ENCODE measurements around the gene TRIM44.
"Not testable (repeated sequence)": the region's sequence is repeated elsewhere in the genome, so short reads cannot be mapped to it uniquely, and the experiment has no call there.

Gene TRIM44

DNA sequence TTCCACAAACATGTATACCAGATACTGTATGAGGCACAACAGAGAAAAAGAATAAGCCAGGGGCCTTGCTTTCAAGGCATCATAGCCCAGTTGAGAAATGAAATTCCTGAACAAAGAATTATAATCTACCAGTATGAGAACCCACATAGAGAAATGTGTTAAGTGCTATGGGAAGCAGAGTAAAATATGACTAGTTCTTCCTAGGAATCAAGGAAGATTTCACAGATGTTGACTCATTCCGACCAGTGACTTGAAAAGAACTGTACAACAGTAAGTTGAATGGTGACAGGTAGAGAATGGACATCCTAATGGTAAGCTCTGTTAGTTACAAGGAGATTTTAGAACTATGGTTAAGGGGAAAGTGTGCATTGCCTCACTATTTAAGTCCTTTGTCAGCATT lies 102.6 kb downstream of the TRIM44 start:
- Histone ChIP-seq H3K4me3 (ENCODE audit: low read depth, low read length) (no peak overlapping the region), H4K8ac (ENCODE audit: low read depth, low read length) (no peak overlapping the region), H3K14ac (ENCODE audit: low read length) (no peak overlapping the region), H2AK5ac (ENCODE audit: low read length) (no peak overlapping the region), H3K4ac (ENCODE audit: low read depth, low read length) (no peak overlapping the region), H3K27ac (ENCODE audit: low read depth, low read length) (no peak overlapping the region), H2BK12ac (ENCODE audit: low read length) (no peak overlapping the region), H2AFZ (ENCODE audit: insufficient read depth, low read length, poor library complexity) (no peak overlapping the region), H3K79me2 (ENCODE audit: control insufficient read depth, insufficient read depth, low read length, poor library complexity) (no peaks in the 10 kb centered on the region), H3K18ac (ENCODE audit: low read length) (no peak overlapping the region), H4K12ac (ENCODE audit: low read depth, low read length) (no peak overlapping the region), H3K4me2 (ENCODE audit: low read length) (no peak overlapping the region), H3K36me3 (ENCODE audit: control insufficient read depth in 1 of 2, insufficient read depth in 2 of 2, low read length in 2 of 2) (no peaks in the 10 kb centered on the region), H3K9ac (ENCODE audit: low read length) (no peak overlapping the region), H3K23ac (ENCODE audit: low read length) (no peak overlapping the region), H3K9me3 (ENCODE audit: insufficient read depth, low read depth, low read length) (no peaks in the 10 kb centered on the region), H3K79me1 (ENCODE audit: low read length) (peaks cover 2% of the 10 kb centered on the region), H2BK120ac (ENCODE audit: insufficient read depth, low read length, poor library complexity) (no peak overlapping the region), H4K91ac (ENCODE audit: low read depth, low read length) (no peak overlapping the region), H2BK5ac (ENCODE audit: low read depth, low read length, poor library complexity) (no peak overlapping the region), H3K27me3 (ENCODE audit: insufficient read depth, low read length) (no peaks in the 10 kb centered on the region), H3K4me1 (ENCODE audit: control insufficient read depth in 1 of 2, insufficient read depth in 2 of 2, low read length in 2 of 2) (peaks cover 2 to 4% of the 10 kb centered on the region in 2 experiments)
- no CpG with 5 or more reads among the region's 1 CpG for WGBS (ENCODE audit: extremely low coverage, insufficient coverage, insufficient read length)
- DNase-seq = peak; percentile 5 to 73

DNA sequence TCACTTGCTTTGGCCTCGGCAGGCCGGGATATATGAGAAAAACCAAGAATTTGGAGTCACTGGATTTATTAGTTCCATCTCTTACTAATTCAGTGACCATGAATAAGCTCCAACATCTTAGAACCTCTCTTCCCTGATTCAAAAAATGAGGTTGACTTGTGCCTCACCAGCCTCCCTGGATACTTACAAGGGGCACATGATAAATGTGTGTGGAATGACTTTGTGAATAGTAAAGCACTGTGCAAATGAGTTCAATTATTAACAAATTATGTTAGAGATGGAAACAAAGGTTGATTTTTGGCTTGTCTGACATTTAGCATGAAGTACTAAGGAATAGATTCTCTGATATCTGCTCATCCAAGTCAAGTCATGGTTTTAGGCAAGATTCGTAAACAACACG lies 104.1 kb downstream of the TRIM44 start:
- no peak overlapping the region for H3K4me2 ChIP-seq (ENCODE audit: low read length)
- H4K12ac ChIP-seq (ENCODE audit: low read depth, low read length) = no peak overlapping the region
- H2AFZ ChIP-seq (ENCODE audit: insufficient read depth, low read length, poor library complexity) = no peak overlapping the region
- no CpG with 5 or more reads among the region's 4 CpGs for WGBS (ENCODE audit: extremely low coverage, insufficient coverage, insufficient read length)
- H3K27me3 ChIP-seq (ENCODE audit: insufficient read depth, low read length) = no peaks in the 10 kb centered on the region
- no peaks in the 10 kb centered on the region for H3K79me2 ChIP-seq (ENCODE audit: control insufficient read depth, insufficient read depth, low read length, poor library complexity)
- H4K8ac ChIP-seq (ENCODE audit: low read depth, low read length) = no peak overlapping the region
- no peak overlapping the region for H3K9ac ChIP-seq (ENCODE audit: low read length)
- no peaks in the 10 kb centered on the region for H3K9me3 ChIP-seq (ENCODE audit: insufficient read depth, low read depth, low read length)
- H3K79me1 ChIP-seq (ENCODE audit: low read length) = peaks cover 2% of the 10 kb centered on the region
- H3K23ac ChIP-seq (ENCODE audit: low read length) = no peak overlapping the region
- no peak overlapping the region for H2BK5ac ChIP-seq (ENCODE audit: low read depth, low read length, poor library complexity)
- H2BK120ac ChIP-seq (ENCODE audit: insufficient read depth, low read length, poor library complexity) = no peak overlapping the region
- no peak overlapping the region for H2BK12ac ChIP-seq (ENCODE audit: low read length)
- H3K4ac ChIP-seq (ENCODE audit: low read depth, low read length) = no peak overlapping the region
- no peak overlapping the region for H4K91ac ChIP-seq (ENCODE audit: low read depth, low read length)
- H3K18ac ChIP-seq (ENCODE audit: low read length) = no peak overlapping the region
- no peak for DNase-seq
- no peak overlapping the region for H3K4me3 ChIP-seq (ENCODE audit: low read depth, low read length)
- no peak overlapping the region for H2AK5ac ChIP-seq (ENCODE audit: low read length)
- H3K14ac ChIP-seq (ENCODE audit: low read length) = no peak overlapping the region
- H3K27ac ChIP-seq (ENCODE audit: low read depth, low read length) = no peak overlapping the region
- H3K4me1 ChIP-seq (ENCODE audit: control insufficient read depth in 1 of 2, insufficient read depth in 2 of 2, low read length in 2 of 2) = peaks cover 2 to 4% of the 10 kb centered on the region in 2 experiments
- H3K36me3 ChIP-seq (ENCODE audit: control insufficient read depth in 1 of 2, insufficient read depth in 2 of 2, low read length in 2 of 2) = no peaks in the 10 kb centered on the region

DNA sequence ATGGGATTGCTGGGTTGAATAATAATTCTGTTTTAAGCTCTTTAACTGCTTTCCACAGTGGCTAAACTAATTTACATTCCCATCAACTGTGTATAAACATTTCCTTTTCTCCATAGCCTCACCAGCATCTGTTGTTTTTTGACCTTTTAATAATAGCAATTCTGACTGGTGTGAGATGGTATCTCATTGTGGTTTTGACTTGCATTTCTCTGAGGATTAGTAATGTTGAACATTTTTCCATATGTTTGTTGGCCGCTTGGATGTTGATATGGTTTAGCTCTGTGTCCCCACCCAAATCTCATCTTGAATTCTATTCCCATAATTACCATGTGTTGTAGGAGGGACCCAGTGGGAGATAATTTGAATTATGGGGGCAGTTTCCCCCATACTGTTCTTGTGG lies 107.8 kb downstream of the TRIM44 start:
- H3K79me2 ChIP-seq (ENCODE audit: control insufficient read depth, insufficient read depth, low read length, poor library complexity); H3K4ac ChIP-seq (ENCODE audit: low read depth, low read length); H3K27ac ChIP-seq (ENCODE audit: low read depth, low read length); H2BK5ac ChIP-seq (ENCODE audit: low read depth, low read length, poor library complexity); H2AFZ ChIP-seq (ENCODE audit: insufficient read depth, low read length, poor library complexity); H3K4me2 ChIP-seq (ENCODE audit: low read length); H4K12ac ChIP-seq (ENCODE audit: low read depth, low read length); H2BK120ac ChIP-seq (ENCODE audit: insufficient read depth, low read length, poor library complexity); H4K8ac ChIP-seq (ENCODE audit: low read depth, low read length); H3K9me3 ChIP-seq (ENCODE audit: insufficient read depth, low read depth, low read length); H3K79me1 ChIP-seq (ENCODE audit: low read length); H3K23ac ChIP-seq (ENCODE audit: low read length); H3K36me3 ChIP-seq (ENCODE audit: control insufficient read depth in 1 of 2, insufficient read depth in 2 of 2, low read length in 2 of 2); H2BK12ac ChIP-seq (ENCODE audit: low read length); H3K14ac ChIP-seq (ENCODE audit: low read length); H3K27me3 ChIP-seq (ENCODE audit: insufficient read depth, low read length); H2AK5ac ChIP-seq (ENCODE audit: low read length); H3K4me1 ChIP-seq (ENCODE audit: control insufficient read depth in 1 of 2, insufficient read depth in 2 of 2, low read length in 2 of 2); H3K9ac ChIP-seq (ENCODE audit: low read length); H3K18ac ChIP-seq (ENCODE audit: low read length); H4K91ac ChIP-seq (ENCODE audit: low read depth, low read length); H3K4me3 ChIP-seq (ENCODE audit: low read depth, low read length): not testable (repeated sequence)
- WGBS (ENCODE audit: extremely low coverage, insufficient coverage, insufficient read length) = no CpG with 5 or more reads among the region's 1 CpG
- DNase-seq = peak in 1 of 2 donors; percentile 27

DNA sequence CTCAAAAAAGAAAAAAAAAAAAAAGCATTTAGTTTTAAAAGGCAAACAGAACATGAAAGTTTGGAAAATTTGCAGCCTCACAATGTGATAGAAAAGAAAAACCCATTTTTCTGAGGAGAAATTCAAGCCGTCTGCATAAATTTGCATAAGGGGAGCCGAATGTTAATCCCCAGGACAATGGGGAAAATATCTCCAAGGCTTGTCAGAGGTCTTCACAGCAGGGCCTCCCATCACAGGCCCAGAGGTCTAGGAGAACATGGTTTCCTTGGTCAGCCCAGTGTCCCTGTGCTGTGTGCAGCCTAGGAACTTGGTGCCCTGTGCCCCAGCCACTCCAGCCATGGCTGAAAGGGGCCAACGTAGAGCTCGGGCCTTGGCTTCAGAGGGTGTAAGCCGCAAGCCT lies 109.1 kb downstream of the TRIM44 start:
- no peak overlapping the region for H2BK12ac ChIP-seq (ENCODE audit: low read length)
- no peak overlapping the region for H3K18ac ChIP-seq (ENCODE audit: low read length)
- no peak overlapping the region for H3K4me2 ChIP-seq (ENCODE audit: low read length)
- H4K91ac ChIP-seq (ENCODE audit: low read depth, low read length) = no peak overlapping the region
- H3K36me3 ChIP-seq (ENCODE audit: control insufficient read depth in 1 of 2, insufficient read depth in 2 of 2, low read length in 2 of 2) = no peaks in the 10 kb centered on the region
- no peaks in the 10 kb centered on the region for H3K4me1 ChIP-seq (ENCODE audit: control insufficient read depth in 1 of 2, insufficient read depth in 2 of 2, low read length in 2 of 2)
- H2AK5ac ChIP-seq (ENCODE audit: low read length) = no peak overlapping the region
- WGBS (ENCODE audit: extremely low coverage, insufficient coverage, insufficient read length) = no CpG with 5 or more reads among the region's 5 CpGs
- H2BK5ac ChIP-seq (ENCODE audit: low read depth, low read length, poor library complexity) = no peak overlapping the region
- H3K27ac ChIP-seq (ENCODE audit: low read depth, low read length) = no peak overlapping the region
- H2BK120ac ChIP-seq (ENCODE audit: insufficient read depth, low read length, poor library complexity) = no peak overlapping the region
- no peak overlapping the region for H3K14ac ChIP-seq (ENCODE audit: low read length)
- H3K9ac ChIP-seq (ENCODE audit: low read length) = no peak overlapping the region
- no peak for DNase-seq
- H3K23ac ChIP-seq (ENCODE audit: low read length) = no peak overlapping the region
- H2AFZ ChIP-seq (ENCODE audit: insufficient read depth, low read length, poor library complexity) = no peak overlapping the region
- H3K79me2 ChIP-seq (ENCODE audit: control insufficient read depth, insufficient read depth, low read length, poor library complexity) = no peaks in the 10 kb centered on the region
- no peaks in the 10 kb centered on the region for H3K9me3 ChIP-seq (ENCODE audit: insufficient read depth, low read depth, low read length)
- no peaks in the 10 kb centered on the region for H3K27me3 ChIP-seq (ENCODE audit: insufficient read depth, low read length)
- no peaks in the 10 kb centered on the region for H3K79me1 ChIP-seq (ENCODE audit: low read length)
- no peak overlapping the region for H3K4ac ChIP-seq (ENCODE audit: low read depth, low read length)
- no peak overlapping the region for H4K8ac ChIP-seq (ENCODE audit: low read depth, low read length)
- no peak overlapping the region for H3K4me3 ChIP-seq (ENCODE audit: low read depth, low read length)
- H4K12ac ChIP-seq (ENCODE audit: low read depth, low read length) = no peak overlapping the region
